SU-DHL-6 (cell line): ENCODE measurements around the gene TICRR.

ENCODE experiments used
- EZH2phosphoT487 ChIP-seq: fragments of 200-600 bp; sonication (generic), shearing (Covaris generic); conservative IDR thresholded peaks from 2 replicates; pipeline ENCODE4 v1.6.1; 2018; ENCODE audit warnings: mild to moderate bottlenecking, antibody characterized with exemption, low read length, moderate library complexity, mixed read lengths
- TF ChIP-seq, protein P1 (sequence below): fragments of 200-600 bp; sonication (generic); IDR thresholded peaks from one replicate; pipeline ENCODE4 v1.5.1; 2017; ENCODE audit warnings: antibody characterized with exemption, mild to moderate bottlenecking, low read length, moderate library complexity; ENCODE audit not compliant: insufficient read depth, poor library complexity, severe bottlenecking

DNA sequence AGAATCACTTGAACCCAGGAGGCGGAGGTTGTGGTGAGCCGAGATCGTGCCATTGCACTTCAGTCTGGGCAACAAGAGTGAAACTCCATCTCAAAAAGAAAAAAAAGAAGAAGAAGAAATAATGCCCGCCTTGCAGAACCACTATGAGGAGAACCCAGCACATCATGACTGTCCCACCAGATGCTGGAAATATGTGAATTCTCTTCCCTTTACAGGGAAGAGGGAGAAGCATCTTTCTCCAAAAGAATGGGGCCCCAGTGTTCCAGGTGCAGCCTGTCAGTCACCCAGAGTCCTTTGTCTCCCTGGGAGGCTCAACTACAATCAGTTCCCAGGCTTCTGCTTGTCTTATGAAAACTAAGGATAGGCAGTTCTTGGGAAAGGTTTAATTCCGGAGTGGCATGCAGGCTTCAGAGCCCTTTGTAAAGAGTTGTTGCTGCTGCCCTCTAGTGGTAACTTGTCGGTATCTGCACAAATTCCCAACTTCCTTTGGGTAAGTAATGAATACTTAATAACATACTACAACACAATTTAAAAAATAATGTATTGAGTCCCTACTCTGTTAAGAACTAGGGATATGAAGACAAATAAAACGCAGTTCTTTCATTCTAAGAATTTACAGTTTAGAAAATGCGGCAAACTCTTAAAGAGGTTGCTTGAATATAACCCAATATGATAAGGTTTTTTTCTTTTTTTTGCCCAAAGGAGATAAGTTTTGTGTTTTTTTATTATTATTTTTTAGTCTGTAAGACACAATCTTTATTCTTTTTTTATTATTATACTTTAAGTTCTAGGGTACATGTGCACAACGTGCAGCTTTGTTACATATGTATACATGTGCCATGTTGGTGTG, 18.6 kb upstream of the TICRR start:
- TF ChIP-seq, protein P1, sequence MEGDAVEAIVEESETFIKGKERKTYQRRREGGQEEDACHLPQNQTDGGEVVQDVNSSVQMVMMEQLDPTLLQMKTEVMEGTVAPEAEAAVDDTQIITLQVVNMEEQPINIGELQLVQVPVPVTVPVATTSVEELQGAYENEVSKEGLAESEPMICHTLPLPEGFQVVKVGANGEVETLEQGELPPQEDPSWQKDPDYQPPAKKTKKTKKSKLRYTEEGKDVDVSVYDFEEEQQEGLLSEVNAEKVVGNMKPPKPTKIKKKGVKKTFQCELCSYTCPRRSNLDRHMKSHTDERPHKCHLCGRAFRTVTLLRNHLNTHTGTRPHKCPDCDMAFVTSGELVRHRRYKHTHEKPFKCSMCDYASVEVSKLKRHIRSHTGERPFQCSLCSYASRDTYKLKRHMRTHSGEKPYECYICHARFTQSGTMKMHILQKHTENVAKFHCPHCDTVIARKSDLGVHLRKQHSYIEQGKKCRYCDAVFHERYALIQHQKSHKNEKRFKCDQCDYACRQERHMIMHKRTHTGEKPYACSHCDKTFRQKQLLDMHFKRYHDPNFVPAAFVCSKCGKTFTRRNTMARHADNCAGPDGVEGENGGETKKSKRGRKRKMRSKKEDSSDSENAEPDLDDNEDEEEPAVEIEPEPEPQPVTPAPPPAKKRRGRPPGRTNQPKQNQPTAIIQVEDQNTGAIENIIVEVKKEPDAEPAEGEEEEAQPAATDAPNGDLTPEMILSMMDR, result peak; percentile 78
- TF ChIP-seq EZH2phosphoT487, result no peak
